Measurements from ENCODE around the gene KAT7. TPM values are rescaled to one million over a fixed set of nuclear protein-coding genes. Genes with fewer than 3 reads are reported as not detected.

KAT7 gene
- polyA plus RNA-seq, 3 donors, result 17.5 to 28.1 (median 18.1) TPM

DNA sequence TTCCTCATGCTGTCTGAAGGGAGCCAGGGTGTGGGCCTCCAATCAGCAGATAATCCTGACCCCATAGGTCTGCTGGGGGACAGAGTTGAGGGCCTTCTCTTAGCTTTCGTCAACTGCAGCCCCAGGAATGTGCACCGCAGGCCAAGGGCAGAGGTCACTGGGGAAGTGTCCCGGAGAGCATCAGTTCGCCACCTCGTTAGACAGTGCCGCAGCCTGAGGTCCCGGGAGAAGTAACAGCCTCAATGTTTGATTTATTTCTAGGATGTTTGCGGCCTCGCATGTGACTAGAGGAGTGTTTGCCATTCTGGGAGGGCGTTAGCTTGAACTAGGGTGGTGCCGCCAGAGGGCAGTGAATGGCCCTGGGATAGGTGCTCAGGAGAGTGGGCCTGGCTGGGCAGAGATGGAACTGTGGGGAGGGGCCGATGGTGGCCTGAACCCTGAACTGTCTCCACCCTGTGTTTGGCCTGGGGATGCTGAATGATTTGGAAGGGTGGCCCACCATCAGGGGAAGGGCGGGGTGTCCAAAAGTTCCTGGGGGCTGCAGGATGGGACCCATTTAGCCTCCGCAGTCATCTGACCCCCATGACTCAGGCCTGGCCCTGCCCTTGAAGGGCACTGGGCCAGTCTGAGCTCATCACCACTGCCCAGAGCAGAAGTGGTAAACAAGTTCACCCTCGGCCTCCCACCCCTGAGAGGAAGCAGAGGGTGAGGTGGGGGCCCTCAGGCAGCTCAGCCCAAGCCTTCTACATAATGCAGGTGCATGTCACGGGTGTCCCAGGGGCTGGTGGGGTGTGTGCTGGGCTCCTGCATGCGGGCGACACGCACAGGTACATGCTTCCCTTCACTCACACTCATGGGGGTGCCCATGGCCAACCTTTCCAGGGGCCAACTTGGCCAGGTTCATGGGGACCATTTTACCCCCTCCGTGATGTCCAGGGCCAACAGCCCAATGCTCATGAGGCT, 71.8 kb downstream of the KAT7 start:
- Mint-ChIP-seq H3K27me3 (ENCODE audit: low read depth in 3 of 3) (peaks cover 8 to 27% (median 17%) of the 10 kb centered on the region in 3 donors), H3K9me3 (no peaks in the 10 kb centered on the region), H3K27ac (peak overlapping the region in 1 of 7 donors; percentile 71), H3K4me1 (peaks cover 17% of the 10 kb centered on the region), H3K36me3 (no peaks in the 10 kb centered on the region), H3K4me3 (no peak overlapping the region)
- no peak overlapping the region for H3K9ac ChIP-seq (ENCODE audit: insufficient read depth, low read length, poor library complexity, severe bottlenecking)
- H2AFZ ChIP-seq (ENCODE audit: insufficient read depth, low read depth, low read length, poor library complexity, severe bottlenecking), result no peak overlapping the region
- H4K20me1 ChIP-seq (ENCODE audit: insufficient read depth, low read length), result no peaks in the 10 kb centered on the region
- H3K36me3 ChIP-seq (replicated peaks in 1 of 2; ENCODE audit: control insufficient read depth in 1 of 2, insufficient read depth in 2 of 2, low read length in 2 of 2), result no peaks in the 10 kb centered on the region
- peaks cover 0 to 11% of the 10 kb centered on the region in 2 donors for H3K27me3 ChIP-seq (ENCODE audit: control insufficient read depth in 2 of 2, insufficient read depth in 2 of 2, low read length in 2 of 2)
- no peak overlapping the region for H3K4me2 ChIP-seq (replicated peaks; ENCODE audit: extremely low read depth, low read length, poor library complexity, severe bottlenecking)
- H3K4me3 ChIP-seq (replicated peaks in 1 of 3; ENCODE audit: low read depth in 2 of 3, low read length in 3 of 3), result no peak overlapping the region
- H3K4me1 ChIP-seq (ENCODE audit: control insufficient read depth in 1 of 2, insufficient read depth in 2 of 2, low read length in 2 of 2), result peaks cover 6 to 11% of the 10 kb centered on the region in 2 donors
- intact Hi-C loops (cut with micrococcal nuclease), result loop anchor here in 1 of 2 donors (1.0 to 10.0 kb wide), 2 partner anchors 136 to 285 kb away; partner anchors contain the start of gene NXPH3
- H3K79me2 ChIP-seq (ENCODE audit: insufficient read depth, low read length), result no peaks in the 10 kb centered on the region
- 66% methylated on average over 18 of the region's 20 CpGs for WGBS (ENCODE audit: insufficient coverage)
- DNase-seq, result no peak
- no peaks in the 10 kb centered on the region for H3K9me3 ChIP-seq (replicated peaks in 1 of 2; ENCODE audit: control insufficient read depth in 1 of 2, insufficient read depth in 1 of 2, low read length in 2 of 2)
- H3K27ac ChIP-seq (ENCODE audit: low read depth in 1 of 2, low read length in 2 of 2), result no peak overlapping the region
- TF ChIP-seq, protein P1, sequence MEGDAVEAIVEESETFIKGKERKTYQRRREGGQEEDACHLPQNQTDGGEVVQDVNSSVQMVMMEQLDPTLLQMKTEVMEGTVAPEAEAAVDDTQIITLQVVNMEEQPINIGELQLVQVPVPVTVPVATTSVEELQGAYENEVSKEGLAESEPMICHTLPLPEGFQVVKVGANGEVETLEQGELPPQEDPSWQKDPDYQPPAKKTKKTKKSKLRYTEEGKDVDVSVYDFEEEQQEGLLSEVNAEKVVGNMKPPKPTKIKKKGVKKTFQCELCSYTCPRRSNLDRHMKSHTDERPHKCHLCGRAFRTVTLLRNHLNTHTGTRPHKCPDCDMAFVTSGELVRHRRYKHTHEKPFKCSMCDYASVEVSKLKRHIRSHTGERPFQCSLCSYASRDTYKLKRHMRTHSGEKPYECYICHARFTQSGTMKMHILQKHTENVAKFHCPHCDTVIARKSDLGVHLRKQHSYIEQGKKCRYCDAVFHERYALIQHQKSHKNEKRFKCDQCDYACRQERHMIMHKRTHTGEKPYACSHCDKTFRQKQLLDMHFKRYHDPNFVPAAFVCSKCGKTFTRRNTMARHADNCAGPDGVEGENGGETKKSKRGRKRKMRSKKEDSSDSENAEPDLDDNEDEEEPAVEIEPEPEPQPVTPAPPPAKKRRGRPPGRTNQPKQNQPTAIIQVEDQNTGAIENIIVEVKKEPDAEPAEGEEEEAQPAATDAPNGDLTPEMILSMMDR (IDR thresholded peaks at IDR 0.05), result no peak

DNA sequence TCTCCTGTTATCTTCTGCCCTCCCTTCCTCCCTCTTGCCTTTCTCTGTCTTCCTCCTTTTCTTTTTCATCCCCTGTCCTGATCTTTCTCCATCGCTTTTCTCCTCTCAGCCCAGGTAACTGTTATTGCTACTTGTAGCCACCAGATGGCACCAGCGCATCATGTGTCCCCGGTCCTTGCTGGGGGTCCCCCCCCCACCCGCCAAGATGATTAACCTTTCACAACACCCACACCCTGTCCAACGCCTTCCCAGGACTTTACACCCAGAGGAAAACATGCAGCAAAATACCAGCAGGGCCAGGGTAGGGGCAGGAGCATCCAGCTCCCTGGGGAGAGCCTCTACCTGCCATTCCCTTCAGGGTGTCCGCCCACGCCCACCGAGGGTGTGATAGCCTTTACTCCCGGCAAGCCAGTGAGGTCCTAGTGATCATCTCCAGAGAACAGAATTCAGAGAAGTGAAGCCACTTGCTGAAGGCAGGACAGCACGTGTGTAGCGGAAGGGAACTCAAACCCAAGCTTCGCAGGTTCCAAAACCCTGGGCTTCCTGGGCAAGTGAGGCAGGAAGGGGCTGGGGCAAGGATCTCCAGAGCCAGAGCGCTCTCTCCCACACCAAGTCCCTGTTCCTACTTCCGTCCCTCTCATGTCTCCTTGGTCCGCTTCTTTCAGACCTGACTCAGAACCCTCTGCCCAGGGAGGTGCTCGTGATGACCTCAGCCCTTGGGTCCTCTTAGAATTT, 72.8 kb downstream of the KAT7 start:
- Mint-ChIP-seq H3K4me1 (peaks cover 17% of the 10 kb centered on the region), H3K27ac (peak overlapping the region in 1 of 7 donors; percentile 40), H3K36me3 (no peaks in the 10 kb centered on the region), H3K27me3 (ENCODE audit: low read depth in 3 of 3) (peaks cover 9 to 26% (median 14%) of the 10 kb centered on the region in 3 donors), H3K4me3 (peak overlapping the region in 1 of 2 donors; percentile 65), H3K9me3 (no peaks in the 10 kb centered on the region)
- intact Hi-C loops (cut with micrococcal nuclease), result loop anchor here in 1 of 2 donors (1.0 kb wide), 1 partner anchor 137 kb away; no protein-coding TSS in a partner anchor
- Histone ChIP-seq H3K9me3 (replicated peaks in 1 of 2; ENCODE audit: control insufficient read depth in 1 of 2, insufficient read depth in 1 of 2, low read length in 2 of 2) (no peaks in the 10 kb centered on the region), H3K4me2 (replicated peaks; ENCODE audit: extremely low read depth, low read length, poor library complexity, severe bottlenecking) (no peak overlapping the region), H3K27ac (ENCODE audit: low read depth in 1 of 2, low read length in 2 of 2) (no peak overlapping the region), H3K4me1 (ENCODE audit: control insufficient read depth in 1 of 2, insufficient read depth in 2 of 2, low read length in 2 of 2) (peaks cover 6 to 11% of the 10 kb centered on the region in 2 donors), H4K20me1 (ENCODE audit: insufficient read depth, low read length) (no peaks in the 10 kb centered on the region), H2AFZ (ENCODE audit: insufficient read depth, low read depth, low read length, poor library complexity, severe bottlenecking) (no peak overlapping the region), H3K9ac (ENCODE audit: insufficient read depth, low read length, poor library complexity, severe bottlenecking) (no peak overlapping the region), H3K79me2 (ENCODE audit: insufficient read depth, low read length) (no peaks in the 10 kb centered on the region), H3K27me3 (ENCODE audit: control insufficient read depth in 2 of 2, insufficient read depth in 2 of 2, low read length in 2 of 2) (peaks cover 0 to 11% of the 10 kb centered on the region in 2 donors), H3K36me3 (replicated peaks in 1 of 2; ENCODE audit: control insufficient read depth in 1 of 2, insufficient read depth in 2 of 2, low read length in 2 of 2) (no peaks in the 10 kb centered on the region), H3K4me3 (replicated peaks in 1 of 3; ENCODE audit: low read depth in 2 of 3, low read length in 3 of 3) (no peak overlapping the region)
- 45% methylated on average over 14 of the region's 16 CpGs for WGBS (ENCODE audit: insufficient coverage)
- TF ChIP-seq, protein P1 (IDR thresholded peaks at IDR 0.05), result peak; percentile 98
- peak; percentile 21 to 62 (median 50) for DNase-seq

Data from CD14-positive monocyte (primary cell).